T-helper 2 cell treated with Interferon-gamma antibody and Interleukin-4, amounts not matched to agents 5 μg/mL and 100 μg/mL, for 36 hours (primary cell): ENCODE data around the gene EPHA3.

ENCODE experiments used
- DNase-seq: peaks from one replicate; pipeline ENCODE4 v3.0.0; 2021; ENCODE audit warnings: low spot score
- H3K27ac Mint-ChIP-seq: one replicate; pipeline ENCODE4 v1.8.0; 2021; ENCODE audit warnings: mild to moderate bottlenecking, mixed read lengths
- H3K27me3 Mint-ChIP-seq: one replicate; pipeline ENCODE4 v1.8.0; 2021; ENCODE audit warnings: low read depth, mixed read lengths
- H3K36me3 Mint-ChIP-seq: one replicate; pipeline ENCODE4 v1.8.0; 2021; ENCODE audit warnings: low read depth, mixed read lengths
- H3K4me1 Mint-ChIP-seq: one replicate; pipeline ENCODE4 v1.8.0; 2021; ENCODE audit warnings: low read depth, mixed read lengths
- H3K4me3 Mint-ChIP-seq: one replicate; pipeline ENCODE4 v1.8.0; 2022; ENCODE audit warnings: mild to moderate bottlenecking, moderate library complexity, mixed read lengths
- H3K9me3 Mint-ChIP-seq: one replicate; pipeline ENCODE4 v1.8.0; 2021; ENCODE audit warnings: mixed read lengths

The EPHA3 gene

GRCh38 chr3:89402051-89402450 is 294.6 kb downstream of the EPHA3 start:
- Mint-ChIP-seq H3K4me1 (no peaks in the 10 kb centered on the region), H3K36me3 (no peaks in the 10 kb centered on the region), H3K9me3 (peaks cover 15% of the 10 kb centered on the region), H3K4me3 (no peak overlapping the region), H3K27ac (no peak overlapping the region), H3K27me3 (no peaks in the 10 kb centered on the region)
- no peak for DNase-seq

- H3K4me3 Mint-ChIP-seq, result no peak overlapping the region
- no peaks in the 10 kb centered on the region for H3K36me3 Mint-ChIP-seq
- no peak for DNase-seq
- H3K4me1 Mint-ChIP-seq, result no peaks in the 10 kb centered on the region
- H3K27me3 Mint-ChIP-seq, result no peaks in the 10 kb centered on the region
- H3K9me3 Mint-ChIP-seq, result peaks cover 19% of the 10 kb centered on the region
- no peak overlapping the region for H3K27ac Mint-ChIP-seq
These were observed 297.8 kb downstream of the EPHA3 start for GRCh38 chr3:89405176-89405575.

- no peak for DNase-seq
- H3K27ac Mint-ChIP-seq, result no peak overlapping the region
- no peaks in the 10 kb centered on the region for H3K4me1 Mint-ChIP-seq
- H3K27me3 Mint-ChIP-seq, result no peaks in the 10 kb centered on the region
- H3K9me3 Mint-ChIP-seq, result peaks cover 19% of the 10 kb centered on the region
- H3K4me3 Mint-ChIP-seq, result no peak overlapping the region
- H3K36me3 Mint-ChIP-seq, result no peaks in the 10 kb centered on the region
These were observed 298.2 kb downstream of the EPHA3 start for GRCh38 chr3:89405593-89405992.

GRCh38 chr3:89411201-89411600 is 303.8 kb downstream of the EPHA3 start:
- Mint-ChIP-seq H3K4me3 (no peak overlapping the region), H3K9me3 (peaks cover 4% of the 10 kb centered on the region), H3K4me1 (no peaks in the 10 kb centered on the region), H3K27me3 (no peaks in the 10 kb centered on the region), H3K27ac (no peak overlapping the region), H3K36me3 (no peaks in the 10 kb centered on the region)
- DNase-seq, result no peak

- H3K36me3 Mint-ChIP-seq, result no peaks in the 10 kb centered on the region
These were observed 306.8 kb downstream of the EPHA3 start for GRCh38 chr3:89414270-89414669.

GRCh38 chr3:89419647-89420241 is 312.3 kb downstream of the EPHA3 start:
- H3K4me1 Mint-ChIP-seq, result no peaks in the 10 kb centered on the region
- H3K4me3 Mint-ChIP-seq, result no peak overlapping the region
- no peak overlapping the region for H3K27ac Mint-ChIP-seq
- H3K9me3 Mint-ChIP-seq, result peaks cover 11% of the 10 kb centered on the region
- DNase-seq, result no peak
- H3K27me3 Mint-ChIP-seq, result no peaks in the 10 kb centered on the region
- no peaks in the 10 kb centered on the region for H3K36me3 Mint-ChIP-seq

More at GRCh38 chr3:89414270-89414669, 306.8 kb downstream of the EPHA3 start:
- Mint-ChIP-seq H3K4me3 (no peak overlapping the region), H3K27me3 (no peaks in the 10 kb centered on the region), H3K27ac (no peak overlapping the region), H3K4me1 (no peaks in the 10 kb centered on the region), H3K9me3 (peaks cover 6% of the 10 kb centered on the region)
- no peak for DNase-seq

GRCh38 chr3:89426060-89426459 is 318.6 kb downstream of the EPHA3 start:
- Mint-ChIP-seq H3K4me3 (no peak overlapping the region), H3K27me3 (no peaks in the 10 kb centered on the region), H3K36me3 (no peaks in the 10 kb centered on the region), H3K27ac (no peak overlapping the region), H3K9me3 (peaks cover 5% of the 10 kb centered on the region), H3K4me1 (no peaks in the 10 kb centered on the region)
- no peak for DNase-seq

GRCh38 chr3:89434621-89435380 is 327.4 kb downstream of the EPHA3 start:
- no peak overlapping the region for H3K27ac Mint-ChIP-seq
- no peaks in the 10 kb centered on the region for H3K36me3 Mint-ChIP-seq
- peaks cover 3% of the 10 kb centered on the region for H3K9me3 Mint-ChIP-seq
- no peaks in the 10 kb centered on the region for H3K4me1 Mint-ChIP-seq
- no peak overlapping the region for H3K4me3 Mint-ChIP-seq
- H3K27me3 Mint-ChIP-seq, result no peaks in the 10 kb centered on the region
- no peak for DNase-seq

GRCh38 chr3:89436846-89437245 is 329.4 kb downstream of the EPHA3 start:
- Mint-ChIP-seq H3K4me1 (no peaks in the 10 kb centered on the region), H3K27me3 (no peaks in the 10 kb centered on the region), H3K4me3 (no peak overlapping the region), H3K36me3 (no peaks in the 10 kb centered on the region), H3K9me3 (peaks cover 8% of the 10 kb centered on the region), H3K27ac (no peak overlapping the region)
- no peak for DNase-seq

GRCh38 chr3:89440386-89440785 is 333.0 kb downstream of the EPHA3 start:
- no peak for DNase-seq
- Mint-ChIP-seq H3K27ac (no peak overlapping the region), H3K9me3 (peaks cover 13% of the 10 kb centered on the region), H3K4me1 (no peaks in the 10 kb centered on the region), H3K27me3 (no peaks in the 10 kb centered on the region), H3K4me3 (no peak overlapping the region), H3K36me3 (no peaks in the 10 kb centered on the region)

- no peak overlapping the region for H3K27ac Mint-ChIP-seq
- no peak overlapping the region for H3K4me3 Mint-ChIP-seq
- no peaks in the 10 kb centered on the region for H3K4me1 Mint-ChIP-seq
- DNase-seq, result no peak
- H3K36me3 Mint-ChIP-seq, result no peaks in the 10 kb centered on the region
- H3K27me3 Mint-ChIP-seq, result no peaks in the 10 kb centered on the region
- H3K9me3 Mint-ChIP-seq, result peaks cover 13% of the 10 kb centered on the region
These were observed 333.7 kb downstream of the EPHA3 start for GRCh38 chr3:89441141-89441540.

GRCh38 chr3:89446593-89446992 is 339.2 kb downstream of the EPHA3 start:
- Mint-ChIP-seq H3K27ac (no peak overlapping the region), H3K9me3 (peaks cover 30% of the 10 kb centered on the region), H3K36me3 (no peaks in the 10 kb centered on the region), H3K4me1 (no peaks in the 10 kb centered on the region), H3K4me3 (no peak overlapping the region), H3K27me3 (no peaks in the 10 kb centered on the region)
- no peak for DNase-seq

GRCh38 chr3:89447243-89447642 is 339.8 kb downstream of the EPHA3 start:
- Mint-ChIP-seq H3K27ac (no peak overlapping the region), H3K9me3 (peaks cover 28% of the 10 kb centered on the region), H3K4me3 (no peak overlapping the region), H3K27me3 (no peaks in the 10 kb centered on the region), H3K36me3 (no peaks in the 10 kb centered on the region), H3K4me1 (no peaks in the 10 kb centered on the region)
- DNase-seq, result no peak

- H3K36me3 Mint-ChIP-seq, result no peaks in the 10 kb centered on the region
- DNase-seq, result no peak
- H3K4me3 Mint-ChIP-seq, result no peak overlapping the region
- H3K27ac Mint-ChIP-seq, result no peak overlapping the region
- peaks cover 29% of the 10 kb centered on the region for H3K9me3 Mint-ChIP-seq
- H3K4me1 Mint-ChIP-seq, result no peaks in the 10 kb centered on the region
- H3K27me3 Mint-ChIP-seq, result no peaks in the 10 kb centered on the region
These were observed 341.7 kb downstream of the EPHA3 start for GRCh38 chr3:89449086-89449485.

GRCh38 chr3:89452066-89452465 is 344.6 kb downstream of the EPHA3 start:
- H3K27ac Mint-ChIP-seq, result no peak overlapping the region
- H3K4me3 Mint-ChIP-seq, result no peak overlapping the region
- no peaks in the 10 kb centered on the region for H3K36me3 Mint-ChIP-seq
- no peaks in the 10 kb centered on the region for H3K27me3 Mint-ChIP-seq
- no peak for DNase-seq
- H3K9me3 Mint-ChIP-seq, result peaks cover 41% of the 10 kb centered on the region
- H3K4me1 Mint-ChIP-seq, result no peaks in the 10 kb centered on the region
